OCI-LY3 (cell line): ENCODE data around the gene TLR3.

Experiments
- EZH2phosphoT487 ChIP-seq: fragments of 200-600 bp; shearing (Covaris generic); IDR thresholded peaks from 2 replicates; pipeline ENCODE4 v1.6.1; 2018; ENCODE audit warnings: antibody characterized with exemption, mixed run types, low read depth
- TF ChIP-seq, protein P1 (sequence below): fragments of 200-600, 300-600 bp; sonication (generic); IDR thresholded peaks from 2 replicates; pipeline ENCODE4 v1.5.1; 2014; ENCODE audit warnings: antibody characterized with exemption, low read length, low read depth

DNA sequence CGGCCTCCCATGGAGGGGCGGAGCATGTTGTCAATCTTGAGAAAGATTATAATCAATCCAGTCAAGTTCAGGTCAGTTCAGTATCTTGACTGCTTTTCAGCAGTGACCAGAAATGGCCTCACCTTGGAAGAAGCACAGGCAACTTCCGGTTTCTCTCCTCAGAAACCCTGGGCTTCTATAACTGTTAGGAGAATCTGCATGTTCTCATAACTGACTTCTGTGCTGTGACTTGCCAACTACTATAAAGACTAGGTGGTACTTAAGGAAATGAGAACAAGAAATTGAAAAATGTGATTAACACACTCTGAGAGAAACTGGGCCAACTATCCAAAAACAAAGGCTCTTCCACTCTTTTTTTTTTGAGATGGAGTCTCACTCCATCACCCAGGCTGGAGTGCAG lies 35.9 kb upstream of the TLR3 start:
- TF ChIP-seq, protein P1, sequence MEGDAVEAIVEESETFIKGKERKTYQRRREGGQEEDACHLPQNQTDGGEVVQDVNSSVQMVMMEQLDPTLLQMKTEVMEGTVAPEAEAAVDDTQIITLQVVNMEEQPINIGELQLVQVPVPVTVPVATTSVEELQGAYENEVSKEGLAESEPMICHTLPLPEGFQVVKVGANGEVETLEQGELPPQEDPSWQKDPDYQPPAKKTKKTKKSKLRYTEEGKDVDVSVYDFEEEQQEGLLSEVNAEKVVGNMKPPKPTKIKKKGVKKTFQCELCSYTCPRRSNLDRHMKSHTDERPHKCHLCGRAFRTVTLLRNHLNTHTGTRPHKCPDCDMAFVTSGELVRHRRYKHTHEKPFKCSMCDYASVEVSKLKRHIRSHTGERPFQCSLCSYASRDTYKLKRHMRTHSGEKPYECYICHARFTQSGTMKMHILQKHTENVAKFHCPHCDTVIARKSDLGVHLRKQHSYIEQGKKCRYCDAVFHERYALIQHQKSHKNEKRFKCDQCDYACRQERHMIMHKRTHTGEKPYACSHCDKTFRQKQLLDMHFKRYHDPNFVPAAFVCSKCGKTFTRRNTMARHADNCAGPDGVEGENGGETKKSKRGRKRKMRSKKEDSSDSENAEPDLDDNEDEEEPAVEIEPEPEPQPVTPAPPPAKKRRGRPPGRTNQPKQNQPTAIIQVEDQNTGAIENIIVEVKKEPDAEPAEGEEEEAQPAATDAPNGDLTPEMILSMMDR = no peak
- TF ChIP-seq EZH2phosphoT487 = no peak
